Measurements from ENCODE around the gene MCTP1. TPM values are rescaled to one million over a fixed set of nuclear protein-coding genes. Genes with fewer than 3 reads are reported as not detected.

The MCTP1 gene
- total RNA-seq, 1 donor from 2014 or later, result 3.7 TPM

- no peak overlapping the region for H3K9ac ChIP-seq
- H3K79me2 ChIP-seq (ENCODE audit: low read depth), result no peaks in the 10 kb centered on the region
- no peaks in the 10 kb centered on the region for H3K36me3 ChIP-seq
- Mint-ChIP-seq H3K4me1 (peaks cover 6% of the 10 kb centered on the region), H3K9me3 (no peaks in the 10 kb centered on the region), H3K36me3 (no peaks in the 10 kb centered on the region), H3K27ac (no peak overlapping the region), H3K4me3 (no peak overlapping the region), H3K27me3 (ENCODE audit: insufficient read depth, low read depth) (peaks cover 3% of the 10 kb centered on the region)
- no peak overlapping the region for H2AFZ ChIP-seq (replicated peaks)
- no peaks in the 10 kb centered on the region for H3K9me3 ChIP-seq (ENCODE audit: low read depth)
- peaks cover 7% of the 10 kb centered on the region for H3K4me1 ChIP-seq
- no peak overlapping the region for H3K4me3 ChIP-seq
- no peaks in the 10 kb centered on the region for H3K27me3 ChIP-seq
- no peak overlapping the region for H3K27ac ChIP-seq
- DNase-seq (ENCODE audit: low spot score), result no peak
- no peak overlapping the region for H3K4me2 ChIP-seq
- H3F3A ChIP-seq (ENCODE audit: low read depth), result peaks cover 3% of the 10 kb centered on the region
- H4K20me1 ChIP-seq (ENCODE audit: low read depth), result no peaks in the 10 kb centered on the region
- no peak for TF ChIP-seq EZH2phosphoT487 (IDR thresholded peaks at IDR 0.05)
- no peak for TF ChIP-seq EZH2 (IDR thresholded peaks at IDR 0.05)
- TF ChIP-seq CTCF (IDR thresholded peaks at IDR 0.05), result no peak
Observed at GRCh38 chr5:95327211-95327610, 42.3 kb upstream of the MCTP1 start.

GRCh38 chr5:95317687-95318086 is 32.8 kb upstream of the MCTP1 start:
- Mint-ChIP-seq H3K27ac (no peak overlapping the region), H3K4me1 (no peaks in the 10 kb centered on the region), H3K9me3 (no peaks in the 10 kb centered on the region), H3K4me3 (no peak overlapping the region), H3K27me3 (ENCODE audit: insufficient read depth, low read depth) (peaks cover 2% of the 10 kb centered on the region), H3K36me3 (no peaks in the 10 kb centered on the region)
- Histone ChIP-seq H3K4me2 (no peak overlapping the region), H3K4me1 (no peaks in the 10 kb centered on the region), H3K4me3 (no peak overlapping the region), H3F3A (ENCODE audit: low read depth) (no peaks in the 10 kb centered on the region), H3K9ac (no peak overlapping the region), H3K27me3 (no peaks in the 10 kb centered on the region), H3K27ac (no peak overlapping the region), H4K20me1 (ENCODE audit: low read depth) (no peaks in the 10 kb centered on the region), H3K9me3 (ENCODE audit: low read depth) (no peaks in the 10 kb centered on the region), H2AFZ (replicated peaks) (no peak overlapping the region), H3K36me3 (no peaks in the 10 kb centered on the region), H3K79me2 (ENCODE audit: low read depth) (no peaks in the 10 kb centered on the region)
- TF ChIP-seq EZH2phosphoT487 (IDR thresholded peaks at IDR 0.05) (no peak), CTCF (IDR thresholded peaks at IDR 0.05) (no peak), EZH2 (IDR thresholded peaks at IDR 0.05) (no peak)
- no peak for DNase-seq (ENCODE audit: low spot score)

GRCh38 chr5:95317085-95317484 is 32.2 kb upstream of the MCTP1 start:
- Histone ChIP-seq H3K36me3 (no peaks in the 10 kb centered on the region), H3F3A (ENCODE audit: low read depth) (no peaks in the 10 kb centered on the region), H3K4me2 (no peak overlapping the region), H3K79me2 (ENCODE audit: low read depth) (no peaks in the 10 kb centered on the region), H3K27me3 (no peaks in the 10 kb centered on the region), H3K4me1 (no peaks in the 10 kb centered on the region), H4K20me1 (ENCODE audit: low read depth) (no peaks in the 10 kb centered on the region), H3K9ac (no peak overlapping the region), H3K27ac (no peak overlapping the region), H2AFZ (replicated peaks) (peak overlapping the region; percentile 68), H3K9me3 (ENCODE audit: low read depth) (no peaks in the 10 kb centered on the region), H3K4me3 (no peak overlapping the region)
- H3K9me3 Mint-ChIP-seq, result peaks cover 2% of the 10 kb centered on the region
- no peaks in the 10 kb centered on the region for H3K36me3 Mint-ChIP-seq
- DNase-seq (ENCODE audit: low spot score), result peak; percentile 26
- no peaks in the 10 kb centered on the region for H3K4me1 Mint-ChIP-seq
- no peak overlapping the region for H3K4me3 Mint-ChIP-seq
- H3K27me3 Mint-ChIP-seq (ENCODE audit: insufficient read depth, low read depth), result peaks cover 2% of the 10 kb centered on the region
- H3K27ac Mint-ChIP-seq, result no peak overlapping the region
- TF ChIP-seq CTCF (IDR thresholded peaks at IDR 0.05), result peak; percentile 52
- no peak for TF ChIP-seq EZH2phosphoT487 (IDR thresholded peaks at IDR 0.05)

Data from neural progenitor cell (in vitro differentiated cells).